Measurements from ENCODE around the gene SEC11A. TPM values are rescaled to one million over a fixed set of nuclear protein-coding genes. Genes with fewer than 3 reads are reported as not detected.
"Not testable (repeated sequence)": the region's sequence is repeated elsewhere in the genome, so short reads cannot be mapped to it uniquely, and the experiment has no call there.

SEC11A gene
- total RNA-seq, 1 donor from 2014 or later, result 168 TPM

DNA sequence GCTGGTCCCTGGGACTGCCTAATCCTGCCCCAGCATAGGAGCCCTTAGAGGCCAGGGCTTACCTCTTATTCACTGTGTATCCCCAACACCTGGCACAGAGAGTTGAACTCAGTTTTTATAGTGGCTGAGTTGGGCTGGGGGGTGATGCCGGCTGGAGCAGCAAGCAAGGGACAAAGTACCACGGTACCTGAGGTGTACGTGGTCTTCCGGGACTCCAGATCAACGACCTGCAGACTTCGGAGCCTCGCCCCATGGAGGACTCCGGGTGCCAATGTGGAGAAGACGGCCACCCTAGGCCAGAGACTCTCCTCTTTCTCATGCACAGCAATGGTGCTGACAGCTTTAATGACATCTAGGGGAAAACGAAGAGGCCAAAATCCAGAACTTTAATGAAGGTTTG, 69.9 kb downstream of the SEC11A start:
- Histone ChIP-seq H3K4me1 (peaks cover 6% of the 10 kb centered on the region), H3K4me3 (no peak overlapping the region), H3K9me3 (no peaks in the 10 kb centered on the region), H3K27me3 (no peaks in the 10 kb centered on the region), H3K36me3 (peaks cover 94% of the 10 kb centered on the region), H3K27ac (no peak overlapping the region)
- no peak for DNase-seq
- TF ChIP-seq, protein P1, sequence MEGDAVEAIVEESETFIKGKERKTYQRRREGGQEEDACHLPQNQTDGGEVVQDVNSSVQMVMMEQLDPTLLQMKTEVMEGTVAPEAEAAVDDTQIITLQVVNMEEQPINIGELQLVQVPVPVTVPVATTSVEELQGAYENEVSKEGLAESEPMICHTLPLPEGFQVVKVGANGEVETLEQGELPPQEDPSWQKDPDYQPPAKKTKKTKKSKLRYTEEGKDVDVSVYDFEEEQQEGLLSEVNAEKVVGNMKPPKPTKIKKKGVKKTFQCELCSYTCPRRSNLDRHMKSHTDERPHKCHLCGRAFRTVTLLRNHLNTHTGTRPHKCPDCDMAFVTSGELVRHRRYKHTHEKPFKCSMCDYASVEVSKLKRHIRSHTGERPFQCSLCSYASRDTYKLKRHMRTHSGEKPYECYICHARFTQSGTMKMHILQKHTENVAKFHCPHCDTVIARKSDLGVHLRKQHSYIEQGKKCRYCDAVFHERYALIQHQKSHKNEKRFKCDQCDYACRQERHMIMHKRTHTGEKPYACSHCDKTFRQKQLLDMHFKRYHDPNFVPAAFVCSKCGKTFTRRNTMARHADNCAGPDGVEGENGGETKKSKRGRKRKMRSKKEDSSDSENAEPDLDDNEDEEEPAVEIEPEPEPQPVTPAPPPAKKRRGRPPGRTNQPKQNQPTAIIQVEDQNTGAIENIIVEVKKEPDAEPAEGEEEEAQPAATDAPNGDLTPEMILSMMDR (IDR thresholded peaks at IDR 0.05), result no peak
- ATAC-seq, result no peak
- intact Hi-C loops (cut with DNase I), result no loop called here

DNA sequence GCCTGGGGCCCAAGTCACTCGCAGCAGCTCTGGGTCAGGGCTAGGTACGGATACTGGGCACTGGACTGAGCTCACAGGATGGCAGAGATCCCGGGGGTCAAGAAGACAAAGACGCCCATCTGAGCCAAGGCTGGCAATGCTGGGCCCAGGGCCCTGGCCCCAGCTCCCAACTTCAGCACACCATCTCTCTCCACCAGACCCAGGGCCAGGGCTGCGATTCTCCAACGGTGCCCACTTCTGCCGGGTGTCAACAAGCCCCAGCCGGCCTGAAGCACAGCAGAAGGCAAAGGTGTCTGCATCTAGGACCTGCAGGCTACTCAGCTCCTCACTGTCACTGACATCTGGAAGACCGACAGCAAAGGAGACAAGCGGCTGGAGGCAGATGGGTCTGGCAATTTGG, 70.4 kb downstream of the SEC11A start:
- Histone ChIP-seq H3K4me1 (peaks cover 6% of the 10 kb centered on the region), H3K9me3 (no peaks in the 10 kb centered on the region), H3K27me3 (no peaks in the 10 kb centered on the region), H3K36me3 (peaks cover 94% of the 10 kb centered on the region), H3K4me3 (no peak overlapping the region), H3K27ac (no peak overlapping the region)
- TF ChIP-seq, protein P1 (IDR thresholded peaks at IDR 0.05), result no peak
- intact Hi-C loops (cut with DNase I), result no loop called here
- no peak for DNase-seq
- no peak for ATAC-seq

DNA sequence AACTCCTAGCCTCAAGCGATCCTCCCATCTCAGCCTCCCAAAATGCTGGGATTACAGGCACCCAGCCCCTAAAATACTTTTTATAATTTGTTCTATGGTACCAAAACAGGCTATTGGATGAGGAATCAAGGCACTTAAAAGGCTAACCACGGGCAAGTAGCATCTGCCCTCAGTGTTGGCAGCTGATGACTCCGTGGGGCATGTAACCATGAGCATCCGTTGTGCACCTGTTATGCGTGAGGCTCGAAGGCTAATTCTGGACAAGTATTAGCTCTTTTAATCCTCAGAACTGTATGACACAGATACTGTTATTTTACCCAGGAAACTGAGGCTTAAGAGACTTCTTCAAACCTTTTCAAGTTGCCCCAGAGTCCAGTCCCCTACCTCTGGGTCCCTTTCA, 72.1 kb downstream of the SEC11A start:
- H3K27me3 ChIP-seq, result no peaks in the 10 kb centered on the region
- peaks cover 95% of the 10 kb centered on the region for H3K36me3 ChIP-seq
- ATAC-seq (no peak), DNase-seq (no peak)
- TF ChIP-seq, protein P1 (IDR thresholded peaks at IDR 0.05), result no peak
- intact Hi-C loops (cut with DNase I), result no loop called here
- H3K4me1 ChIP-seq, result no peaks in the 10 kb centered on the region
- H3K27ac ChIP-seq, result no peak overlapping the region
- no peak overlapping the region for H3K4me3 ChIP-seq
- H3K9me3 ChIP-seq, result no peaks in the 10 kb centered on the region

DNA sequence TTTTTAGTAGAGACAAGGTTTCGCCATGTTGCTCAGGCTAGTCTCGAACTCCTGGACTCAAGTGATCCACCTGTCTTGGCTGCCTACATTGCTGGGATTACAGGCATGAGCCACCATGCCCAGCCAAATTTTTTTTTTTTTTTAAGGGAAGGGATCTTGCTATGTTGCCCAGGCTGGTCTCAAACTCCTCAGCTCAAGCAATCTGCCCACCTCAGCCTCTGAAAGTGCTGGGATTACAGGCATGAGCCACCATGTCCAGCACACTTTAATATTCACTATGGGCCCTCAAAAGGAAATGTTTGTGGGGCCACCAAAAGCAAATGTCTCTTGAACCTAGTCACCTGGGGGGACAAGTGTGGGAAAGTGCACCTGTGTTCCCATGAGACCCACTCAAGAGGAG, 73.3 kb downstream of the SEC11A start:
- H3K4me3 ChIP-seq; H3K4me1 ChIP-seq; DNase-seq; H3K9me3 ChIP-seq; ATAC-seq; intact Hi-C loops (cut with DNase I); H3K27ac ChIP-seq; H3K27me3 ChIP-seq: not testable (repeated sequence)
- H3K36me3 ChIP-seq, result peaks cover 95% of the 10 kb centered on the region

DNA sequence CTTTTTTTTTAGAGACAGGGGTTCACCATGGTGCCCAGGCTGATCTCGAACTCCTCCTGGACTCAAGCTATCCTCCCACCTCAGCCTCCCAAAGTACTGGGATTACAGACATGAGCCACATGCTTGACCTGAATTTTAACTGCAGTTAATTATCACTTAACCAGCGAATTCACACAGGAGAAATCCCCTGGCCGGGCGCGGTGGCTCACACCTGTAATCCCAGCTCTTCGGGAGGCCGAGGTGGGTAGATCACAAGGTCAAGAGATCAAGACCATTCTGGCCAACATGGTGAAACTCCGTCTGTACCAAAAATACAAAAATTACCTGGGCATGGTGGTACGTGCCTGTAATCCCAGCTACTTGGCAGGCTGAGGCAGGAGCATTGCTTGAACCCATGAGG, 74.1 kb downstream of the SEC11A start:
- not testable (repeated sequence) for ATAC-seq
- peaks cover 94% of the 10 kb centered on the region for H3K36me3 ChIP-seq

DNA sequence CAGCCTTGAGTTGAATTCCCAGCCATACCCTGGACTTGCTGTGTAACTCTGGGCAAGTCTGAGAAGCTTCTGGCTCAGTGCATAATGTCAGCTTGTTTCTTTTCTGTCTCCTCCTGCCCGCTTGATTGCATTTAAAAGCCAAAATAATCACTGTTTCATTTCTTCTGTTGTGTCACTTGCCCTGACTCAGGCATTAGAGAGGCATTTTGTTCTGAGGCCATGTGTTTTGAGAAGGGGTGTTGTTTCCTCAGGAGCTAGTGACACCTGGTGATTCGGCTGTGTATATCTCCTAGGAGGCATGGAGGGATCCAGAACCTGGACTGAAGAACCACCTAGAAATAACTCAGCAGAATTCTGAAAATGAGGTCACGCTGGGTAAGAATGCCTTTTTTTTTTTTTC, 77.8 kb downstream of the SEC11A start:
- no peak for DNase-seq
- H3K9me3 ChIP-seq, result no peaks in the 10 kb centered on the region
- H3K4me1 ChIP-seq, result peaks cover 20% of the 10 kb centered on the region
- intact Hi-C loops (cut with DNase I), result no loop called here
- no peak overlapping the region for H3K27ac ChIP-seq
- H3K4me3 ChIP-seq, result no peak overlapping the region
- TF ChIP-seq, protein P1 (IDR thresholded peaks at IDR 0.05), result no peak
- H3K27me3 ChIP-seq, result no peaks in the 10 kb centered on the region
- ATAC-seq, result no peak
- peaks cover 66% of the 10 kb centered on the region for H3K36me3 ChIP-seq

More for the DNA sequence above, 74.1 kb downstream of the SEC11A start:
- H3K27me3 ChIP-seq; intact Hi-C loops (cut with DNase I); H3K4me3 ChIP-seq; H3K27ac ChIP-seq; H3K4me1 ChIP-seq; H3K9me3 ChIP-seq; DNase-seq: not testable (repeated sequence)

DNA sequence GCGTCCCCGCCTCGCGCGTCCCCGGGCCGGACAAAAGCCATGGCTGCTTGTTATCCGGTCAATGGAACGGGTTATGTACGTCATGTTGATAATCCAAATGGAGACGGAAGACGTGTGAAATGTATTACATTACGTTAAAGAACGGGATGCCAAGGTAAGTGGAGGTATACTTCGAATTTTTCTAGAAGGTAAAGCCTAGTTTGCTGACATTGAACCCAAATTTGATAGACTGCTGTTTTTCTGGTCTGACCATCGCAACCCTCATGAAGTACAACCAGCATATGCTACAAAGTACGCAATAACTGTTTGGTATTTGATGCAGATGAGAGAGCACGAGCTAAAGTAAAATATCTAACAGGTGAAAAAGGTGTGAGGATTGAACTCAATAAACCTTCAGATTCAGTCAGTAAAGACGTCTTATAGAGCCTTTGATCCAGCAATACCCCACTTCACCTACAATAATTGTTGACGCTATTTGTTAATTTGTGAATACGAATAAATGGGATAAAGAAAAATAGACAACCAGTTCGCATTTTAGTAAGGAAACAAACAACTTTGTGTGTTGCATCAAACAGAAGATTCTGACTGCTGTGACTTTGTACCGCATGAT, 81.6 kb downstream of the SEC11A start:
- no peaks in the 10 kb centered on the region for H3K27me3 ChIP-seq
- intact Hi-C loops (cut with DNase I), result no loop called here
- H3K4me1 ChIP-seq, result peaks cover 36% of the 10 kb centered on the region
- peaks cover 28% of the 10 kb centered on the region for H3K36me3 ChIP-seq
- ATAC-seq, result no peak
- peak overlapping the region; percentile 78 for H3K4me3 ChIP-seq
- no peaks in the 10 kb centered on the region for H3K9me3 ChIP-seq
- H3K27ac ChIP-seq, result peak overlapping the region; percentile 95
- TF ChIP-seq, protein P1 (IDR thresholded peaks at IDR 0.05), result no peak
- no peak for DNase-seq
